Activated naive CD8-positive, alpha-beta T cell (primary cell): Measurements from ENCODE around the gene BMPR1B.

Experiments
- H3K27ac Mint-ChIP-seq: one replicate; pipeline ENCODE4 v1.8.0; 2021; ENCODE audit warnings: mixed read lengths
- H3K27me3 Mint-ChIP-seq: one replicate; pipeline ENCODE4 v1.8.0; 2021; ENCODE audit warnings: mixed read lengths
- H3K36me3 Mint-ChIP-seq: one replicate; pipeline ENCODE4 v1.8.0; 2021; ENCODE audit warnings: mixed read lengths
- H3K4me1 Mint-ChIP-seq: one replicate; pipeline ENCODE4 v1.8.0; 2021; ENCODE audit warnings: low read depth, mixed read lengths
- H3K4me3 Mint-ChIP-seq: one replicate; pipeline ENCODE4 v1.8.0; 2021; ENCODE audit warnings: mild to moderate bottlenecking, mixed read lengths
- H3K9me3 Mint-ChIP-seq: one replicate; pipeline ENCODE4 v1.8.0; 2021; ENCODE audit warnings: low read depth, mixed read lengths

The BMPR1B gene

DNA sequence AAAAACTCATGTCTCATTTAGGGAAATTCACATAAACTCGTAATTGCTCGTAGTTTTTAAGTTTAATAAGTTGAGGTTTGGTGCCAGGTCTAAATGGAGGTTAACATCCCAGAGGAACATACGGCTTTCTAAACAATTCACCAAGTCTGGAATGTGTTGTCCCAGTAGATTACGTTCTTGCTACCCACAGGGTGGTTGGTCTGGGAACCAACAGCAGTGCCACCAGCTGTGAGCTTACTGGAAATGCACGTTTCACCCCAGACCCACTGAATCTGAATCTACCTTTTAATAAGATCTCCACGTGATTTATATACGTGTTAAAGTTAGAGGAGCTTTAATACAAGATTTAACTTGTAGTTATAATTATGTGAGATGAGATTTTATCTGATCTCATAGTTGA is 134.3 kb downstream of the BMPR1B start:
- H3K9me3 Mint-ChIP-seq, result no peaks in the 10 kb centered on the region
- no peak overlapping the region for H3K27ac Mint-ChIP-seq
- H3K4me3 Mint-ChIP-seq, result no peak overlapping the region
- H3K27me3 Mint-ChIP-seq, result no peaks in the 10 kb centered on the region
- no peaks in the 10 kb centered on the region for H3K4me1 Mint-ChIP-seq
- no peaks in the 10 kb centered on the region for H3K36me3 Mint-ChIP-seq

DNA sequence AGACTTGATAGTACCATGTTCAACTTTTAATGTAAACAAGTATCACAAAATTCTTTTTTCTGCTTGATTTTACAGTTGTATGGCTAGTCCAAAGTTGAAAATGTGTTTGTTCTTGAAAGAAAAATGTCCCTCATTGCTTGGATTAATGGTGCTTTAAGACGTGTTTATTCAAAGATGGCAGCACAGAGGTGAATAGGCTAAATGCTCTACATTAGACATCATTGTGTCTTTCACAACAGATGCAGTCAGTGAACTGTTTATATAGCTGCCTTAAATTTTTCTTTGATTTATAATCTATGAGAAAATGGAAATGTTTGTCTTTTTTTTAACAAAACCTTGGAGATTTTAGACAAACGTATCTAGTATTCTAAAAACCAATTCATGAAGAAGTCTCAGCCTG is 137.3 kb downstream of the BMPR1B start:
- H3K27me3 Mint-ChIP-seq, result no peaks in the 10 kb centered on the region
- H3K9me3 Mint-ChIP-seq, result no peaks in the 10 kb centered on the region
- H3K36me3 Mint-ChIP-seq, result no peaks in the 10 kb centered on the region
- no peak overlapping the region for H3K27ac Mint-ChIP-seq
- no peak overlapping the region for H3K4me3 Mint-ChIP-seq
- H3K4me1 Mint-ChIP-seq, result no peaks in the 10 kb centered on the region

- no peak overlapping the region for H3K4me3 Mint-ChIP-seq
- H3K27me3 Mint-ChIP-seq, result no peaks in the 10 kb centered on the region
- no peaks in the 10 kb centered on the region for H3K9me3 Mint-ChIP-seq
- H3K27ac Mint-ChIP-seq, result no peak overlapping the region
- no peaks in the 10 kb centered on the region for H3K4me1 Mint-ChIP-seq
- H3K36me3 Mint-ChIP-seq, result no peaks in the 10 kb centered on the region
These were observed 139.3 kb downstream of the BMPR1B start for GRCh38 chr4:94897023-94897422.

- Mint-ChIP-seq H3K9me3 (no peaks in the 10 kb centered on the region), H3K4me3 (no peak overlapping the region), H3K4me1 (no peaks in the 10 kb centered on the region), H3K36me3 (no peaks in the 10 kb centered on the region), H3K27me3 (no peaks in the 10 kb centered on the region), H3K27ac (no peak overlapping the region)
These were observed 147.8 kb downstream of the BMPR1B start for GRCh38 chr4:94905511-94905910.

DNA sequence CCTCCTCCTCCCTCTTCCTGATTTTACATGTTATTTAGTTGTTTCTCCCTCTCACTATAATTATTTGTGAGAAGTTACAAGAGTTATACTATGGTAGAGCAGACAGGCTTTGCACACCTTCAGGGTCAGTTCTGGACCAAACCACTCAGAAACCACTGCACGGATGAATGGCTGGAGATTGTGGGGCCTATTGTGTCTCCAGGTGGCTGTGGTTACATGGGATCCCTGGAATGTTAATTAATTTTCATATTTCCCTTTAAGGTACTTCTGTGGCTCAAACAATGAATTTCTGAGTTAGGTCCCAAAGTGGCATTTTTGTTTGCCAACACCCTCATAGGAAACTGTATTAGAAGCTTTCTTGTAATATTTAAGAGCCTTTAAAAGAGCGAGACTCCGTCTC is 151.9 kb downstream of the BMPR1B start:
- Mint-ChIP-seq H3K27ac (no peak overlapping the region), H3K4me1 (peaks cover 10% of the 10 kb centered on the region), H3K36me3 (no peaks in the 10 kb centered on the region), H3K4me3 (no peak overlapping the region), H3K9me3 (no peaks in the 10 kb centered on the region), H3K27me3 (no peaks in the 10 kb centered on the region)

DNA sequence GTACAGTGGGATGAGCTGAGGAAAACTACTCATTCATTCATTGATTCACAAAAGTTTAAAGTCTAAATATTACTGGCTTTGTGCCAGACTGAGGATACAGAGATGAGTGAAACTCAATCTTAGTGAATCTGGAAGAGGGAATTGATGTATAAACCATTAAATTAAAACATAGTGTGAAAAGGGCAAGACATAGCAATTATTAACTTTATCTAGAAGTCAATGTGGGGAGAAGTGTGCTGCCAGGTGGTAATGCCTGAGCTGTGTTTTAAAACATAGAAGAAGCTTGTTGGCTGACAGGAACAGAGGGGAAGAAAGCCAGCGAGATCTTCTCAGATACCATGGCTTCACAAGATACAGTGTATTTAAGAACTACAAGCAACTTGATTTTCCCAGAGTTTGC is 153.4 kb downstream of the BMPR1B start:
- peaks cover 10% of the 10 kb centered on the region for H3K4me1 Mint-ChIP-seq
- H3K36me3 Mint-ChIP-seq, result no peaks in the 10 kb centered on the region
- H3K4me3 Mint-ChIP-seq, result no peak overlapping the region
- H3K27me3 Mint-ChIP-seq, result no peaks in the 10 kb centered on the region
- H3K9me3 Mint-ChIP-seq, result no peaks in the 10 kb centered on the region
- no peak overlapping the region for H3K27ac Mint-ChIP-seq

DNA sequence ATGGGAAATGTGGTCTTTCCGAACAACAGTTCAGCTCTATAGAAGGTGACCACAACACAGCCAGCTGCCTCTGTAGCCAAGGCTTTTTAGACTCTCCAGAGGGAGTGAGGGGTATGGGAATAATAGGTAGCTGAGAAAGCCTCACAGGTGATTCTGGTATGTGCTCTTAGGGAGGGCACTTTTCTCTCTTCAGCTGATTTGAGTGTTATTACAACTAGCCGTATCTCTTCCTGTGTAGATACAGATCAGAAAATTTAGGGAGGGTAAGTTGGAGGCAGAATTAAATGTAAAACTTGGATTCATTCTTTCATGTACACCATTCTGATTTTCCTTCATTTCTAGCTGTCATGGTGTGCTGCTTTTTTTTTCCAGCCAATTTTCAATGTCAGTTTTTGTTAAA is 154.9 kb downstream of the BMPR1B start:
- Mint-ChIP-seq H3K27ac (no peak overlapping the region), H3K9me3 (no peaks in the 10 kb centered on the region), H3K4me3 (no peak overlapping the region), H3K4me1 (peaks cover 10% of the 10 kb centered on the region), H3K27me3 (no peaks in the 10 kb centered on the region), H3K36me3 (no peaks in the 10 kb centered on the region)

- no peak overlapping the region for H3K4me3 Mint-ChIP-seq
- no peak overlapping the region for H3K27ac Mint-ChIP-seq
- H3K9me3 Mint-ChIP-seq, result no peaks in the 10 kb centered on the region
- no peaks in the 10 kb centered on the region for H3K27me3 Mint-ChIP-seq
- H3K36me3 Mint-ChIP-seq, result no peaks in the 10 kb centered on the region
- peaks cover 10% of the 10 kb centered on the region for H3K4me1 Mint-ChIP-seq
These were observed 155.6 kb downstream of the BMPR1B start for GRCh38 chr4:94913316-94913715.

DNA sequence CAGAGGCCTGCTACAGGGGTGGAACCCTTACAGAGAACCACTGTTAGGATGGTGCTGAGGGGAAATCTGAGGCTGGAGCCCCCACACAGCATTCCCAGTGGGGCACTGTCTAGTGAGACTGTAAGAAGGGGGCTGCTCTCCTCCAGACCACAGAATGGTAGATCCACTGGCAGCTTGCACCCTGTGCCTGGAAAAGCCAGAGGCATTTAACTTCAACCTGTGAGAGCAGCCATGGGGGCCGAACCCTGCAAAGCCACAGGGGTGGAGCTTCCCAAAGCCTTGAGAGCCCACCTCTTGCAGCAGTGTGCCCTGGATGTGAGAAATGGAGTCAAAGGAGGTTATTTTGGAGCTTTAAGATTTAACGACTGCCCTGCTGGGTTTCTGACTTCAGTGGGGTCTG is 159.4 kb downstream of the BMPR1B start:
- H3K4me1 Mint-ChIP-seq, result peaks cover 10% of the 10 kb centered on the region
- no peaks in the 10 kb centered on the region for H3K9me3 Mint-ChIP-seq
- peaks cover 2% of the 10 kb centered on the region for H3K27me3 Mint-ChIP-seq
- H3K4me3 Mint-ChIP-seq, result no peak overlapping the region
- H3K36me3 Mint-ChIP-seq, result no peaks in the 10 kb centered on the region
- H3K27ac Mint-ChIP-seq, result no peak overlapping the region

GRCh38 chr4:94918543-94918942 is 160.8 kb downstream of the BMPR1B start:
- H3K36me3 Mint-ChIP-seq, result no peaks in the 10 kb centered on the region
- H3K9me3 Mint-ChIP-seq, result no peaks in the 10 kb centered on the region
- H3K4me1 Mint-ChIP-seq, result peaks cover under 1% of the 10 kb centered on the region
- no peak overlapping the region for H3K27ac Mint-ChIP-seq
- peaks cover 2% of the 10 kb centered on the region for H3K27me3 Mint-ChIP-seq
- H3K4me3 Mint-ChIP-seq, result no peak overlapping the region

DNA sequence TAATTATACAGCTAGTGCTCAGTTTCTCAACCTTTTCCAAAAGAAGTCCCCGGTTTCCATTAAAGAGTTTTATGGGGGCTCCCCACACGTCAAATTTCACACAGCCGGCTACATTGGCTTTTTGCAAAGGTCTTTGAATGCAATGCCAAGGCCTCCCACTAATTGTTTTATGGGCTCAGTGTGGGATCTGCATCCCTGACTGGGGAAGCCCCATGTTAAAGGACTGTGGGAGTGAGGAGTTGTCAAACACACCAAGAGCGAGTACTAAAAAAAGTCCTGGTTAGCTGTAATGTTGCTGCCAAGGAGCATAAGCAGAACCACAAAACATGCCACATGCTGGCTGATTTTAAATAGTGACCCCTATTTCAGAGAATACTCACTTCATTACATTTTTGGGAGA is 162.6 kb downstream of the BMPR1B start:
- Mint-ChIP-seq H3K9me3 (no peaks in the 10 kb centered on the region), H3K36me3 (no peaks in the 10 kb centered on the region), H3K4me1 (no peaks in the 10 kb centered on the region), H3K27ac (no peak overlapping the region), H3K27me3 (peaks cover 2% of the 10 kb centered on the region), H3K4me3 (no peak overlapping the region)

- no peaks in the 10 kb centered on the region for H3K9me3 Mint-ChIP-seq
- H3K27ac Mint-ChIP-seq, result no peak overlapping the region
- H3K4me3 Mint-ChIP-seq, result no peak overlapping the region
- no peaks in the 10 kb centered on the region for H3K36me3 Mint-ChIP-seq
- H3K27me3 Mint-ChIP-seq, result peaks cover 2% of the 10 kb centered on the region
- H3K4me1 Mint-ChIP-seq, result no peaks in the 10 kb centered on the region
These were observed 166.8 kb downstream of the BMPR1B start for GRCh38 chr4:94924566-94924965.

GRCh38 chr4:94925764-94926347 is 168.1 kb downstream of the BMPR1B start:
- H3K36me3 Mint-ChIP-seq, result no peaks in the 10 kb centered on the region
- H3K27me3 Mint-ChIP-seq, result peaks cover 2% of the 10 kb centered on the region
- H3K9me3 Mint-ChIP-seq, result no peaks in the 10 kb centered on the region
- no peak overlapping the region for H3K4me3 Mint-ChIP-seq
- H3K27ac Mint-ChIP-seq, result no peak overlapping the region
- H3K4me1 Mint-ChIP-seq, result no peaks in the 10 kb centered on the region

DNA sequence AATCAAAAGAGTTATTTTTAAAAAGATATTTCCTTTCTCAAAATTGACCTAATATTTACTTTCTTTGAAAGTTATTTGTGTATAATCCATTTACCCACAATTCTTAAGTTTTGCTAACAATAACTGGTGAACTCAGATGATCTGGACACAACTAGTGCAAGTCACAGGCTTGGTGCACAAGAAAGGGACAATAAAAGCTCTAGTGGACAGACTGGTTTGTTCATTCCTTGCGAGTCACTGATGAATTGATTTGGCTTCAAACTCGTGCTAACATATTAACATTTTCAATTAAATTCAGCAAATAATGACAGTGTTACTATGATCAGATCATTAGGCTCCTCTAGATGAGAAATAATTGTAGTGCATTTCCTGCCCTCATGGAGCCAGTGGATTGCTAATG is 169.2 kb downstream of the BMPR1B start:
- no peaks in the 10 kb centered on the region for H3K36me3 Mint-ChIP-seq
- H3K4me3 Mint-ChIP-seq, result no peak overlapping the region
- no peaks in the 10 kb centered on the region for H3K9me3 Mint-ChIP-seq
- H3K27ac Mint-ChIP-seq, result no peak overlapping the region
- H3K27me3 Mint-ChIP-seq, result peaks cover 2% of the 10 kb centered on the region
- no peaks in the 10 kb centered on the region for H3K4me1 Mint-ChIP-seq

GRCh38 chr4:94927696-94928095 is 169.9 kb downstream of the BMPR1B start:
- no peaks in the 10 kb centered on the region for H3K36me3 Mint-ChIP-seq
- H3K27me3 Mint-ChIP-seq, result no peaks in the 10 kb centered on the region
- no peak overlapping the region for H3K4me3 Mint-ChIP-seq

GRCh38 chr4:94929696-94930095 is 171.9 kb downstream of the BMPR1B start:
- Mint-ChIP-seq H3K27me3 (no peaks in the 10 kb centered on the region), H3K4me3 (no peak overlapping the region), H3K4me1 (no peaks in the 10 kb centered on the region), H3K36me3 (no peaks in the 10 kb centered on the region), H3K27ac (no peak overlapping the region), H3K9me3 (no peaks in the 10 kb centered on the region)

More at GRCh38 chr4:94927696-94928095, 169.9 kb downstream of the BMPR1B start:
- Mint-ChIP-seq H3K4me1 (no peaks in the 10 kb centered on the region), H3K9me3 (no peaks in the 10 kb centered on the region), H3K27ac (no peak overlapping the region)
